Skeletal muscle tissue (tissue), 4 donors: ENCODE measurements around the gene ARHGDIG. TPM values are rescaled to one million over a fixed set of nuclear protein-coding genes. Genes with fewer than 3 reads are reported as not detected.
A peak's percentile ranks its signal among the peaks of the same experiment; 100 is the strongest.

Source experiments
- H3K27ac ChIP-seq: one replicate; pipeline ENCODE4 v1.7.0; 2013; ENCODE audit warnings: mild to moderate bottlenecking, low read depth, low read length, inconsistent platforms
- H3K27me3 ChIP-seq, 3 donors: one replicate each; pipeline ENCODE4 v1.7.0; 2013; ENCODE audit warnings: low read length in 3 of 3; ENCODE audit not compliant: control insufficient read depth in 3 of 3, insufficient read depth in 3 of 3
- H3K36me3 ChIP-seq, 3 donors: one replicate each; pipeline ENCODE4 v1.7.0; 2013; ENCODE audit warnings: low read length in 3 of 3; ENCODE audit not compliant: control insufficient read depth in 3 of 3, insufficient read depth in 3 of 3
- H3K4me1 ChIP-seq, 3 donors: one replicate each; pipeline ENCODE4 v1.7.0; 2013; ENCODE audit warnings: low read length in 3 of 3, mild to moderate bottlenecking in 3 of 3; ENCODE audit not compliant: control insufficient read depth in 3 of 3, insufficient read depth in 3 of 3
- H3K4me3 ChIP-seq, 3 donors: one replicate each; pipeline ENCODE4 v1.7.0; 2013; ENCODE audit warnings: low read length in 3 of 3
- H3K9ac ChIP-seq, 3 donors: one replicate each; pipeline ENCODE4 v1.7.0; 2013; ENCODE audit warnings: low read length in 3 of 3, mild to moderate bottlenecking in 3 of 3, moderate library complexity in 2 of 3, low read depth in 1 of 3
- H3K9me3 ChIP-seq, 3 donors: one replicate each; pipeline ENCODE4 v1.7.0; 2013; ENCODE audit warnings: low read length in 3 of 3; ENCODE audit not compliant: control insufficient read depth in 3 of 3
- total RNA-seq: library from RNA; depleted of rRNA; stranded (reverse); fragments of >200 nt; gene quantifications from one replicate; pipeline ENCODE4 v1.2.3, GENCODE V29; 2014
- donor health status: Osteomylitis.

Gene ARHGDIG
- total RNA-seq, 1 donor from 2014 or later = 1.0 TPM

DNA sequence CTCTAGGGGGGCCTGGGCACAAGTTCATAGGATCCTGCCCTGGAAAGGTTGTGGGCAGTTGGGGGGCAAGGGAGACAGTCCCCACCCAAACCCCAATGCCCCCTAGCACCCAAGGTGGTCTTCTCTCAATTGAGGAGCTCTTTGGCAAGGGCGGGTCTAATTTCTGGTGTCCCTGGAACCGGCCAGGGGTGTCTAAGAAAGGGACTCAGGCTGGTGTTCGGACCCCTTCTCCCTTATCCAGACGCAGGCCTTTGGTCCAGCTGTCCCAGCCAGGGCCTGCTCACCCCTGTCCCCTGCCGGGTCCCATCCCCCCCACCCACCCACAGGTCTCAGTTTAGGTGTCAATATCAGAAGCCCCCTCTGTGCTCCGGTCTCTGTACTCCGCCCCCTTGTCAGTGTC, 860 bp upstream of the ARHGDIG start:
- Histone ChIP-seq H3K4me3 (no peak overlapping the region), H3K36me3 (no peaks in the 10 kb centered on the region), H3K27me3 (peaks cover 18 to 31% (median 25%) of the 10 kb centered on the region in 3 donors), H3K4me1 (peaks cover 10 to 16% (median 11%) of the 10 kb centered on the region in 3 donors), H3K27ac (no peak overlapping the region), H3K9ac (no peak overlapping the region), H3K9me3 (no peaks in the 10 kb centered on the region)

DNA sequence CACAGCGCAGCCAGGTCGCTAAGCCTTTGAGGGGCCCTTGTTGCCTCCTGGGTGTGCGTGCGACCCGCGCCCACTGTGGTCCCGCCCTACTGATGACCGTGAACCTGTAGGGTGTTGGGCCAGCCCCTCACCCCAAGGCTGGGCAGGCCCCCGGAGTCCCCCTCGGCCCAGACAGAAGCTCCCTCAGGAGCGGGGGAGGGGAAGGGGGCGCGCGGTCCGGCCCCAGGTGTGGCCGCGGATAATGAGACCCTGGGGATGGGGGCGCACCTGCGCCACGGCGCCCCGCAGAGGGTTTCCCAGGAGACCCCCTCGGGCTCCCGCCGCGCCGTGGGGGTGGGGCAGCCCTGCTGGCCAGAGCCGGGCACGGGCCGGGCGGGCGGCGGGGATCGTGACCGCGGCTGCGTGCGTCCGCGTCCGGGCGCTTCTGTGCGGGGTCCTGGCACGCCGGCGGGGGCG, 358 bp upstream of the ARHGDIG start:
- Histone ChIP-seq H3K4me3 (peak overlapping the region in 1 of 3 donors; percentile 13), H3K9ac (peak overlapping the region in 1 of 3 donors; percentile 40), H3K27ac (no peak overlapping the region), H3K36me3 (no peaks in the 10 kb centered on the region), H3K9me3 (no peaks in the 10 kb centered on the region), H3K4me1 (peaks cover 8 to 14% (median 10%) of the 10 kb centered on the region in 3 donors), H3K27me3 (peaks cover 15 to 27% (median 21%) of the 10 kb centered on the region in 3 donors)

- Histone ChIP-seq H3K36me3 (no peaks in the 10 kb centered on the region), H3K4me3 (no peak overlapping the region), H3K27ac (no peak overlapping the region), H3K4me1 (peaks cover 5 to 12% (median 7%) of the 10 kb centered on the region in 3 donors), H3K9ac (peak overlapping the region in 1 of 3 donors; percentile 50), H3K9me3 (no peaks in the 10 kb centered on the region), H3K27me3 (peaks cover 13 to 23% (median 16%) of the 10 kb centered on the region in 3 donors)
These were observed 734 bp downstream of the ARHGDIG start for GRCh38 chr16:280991-281659.

DNA sequence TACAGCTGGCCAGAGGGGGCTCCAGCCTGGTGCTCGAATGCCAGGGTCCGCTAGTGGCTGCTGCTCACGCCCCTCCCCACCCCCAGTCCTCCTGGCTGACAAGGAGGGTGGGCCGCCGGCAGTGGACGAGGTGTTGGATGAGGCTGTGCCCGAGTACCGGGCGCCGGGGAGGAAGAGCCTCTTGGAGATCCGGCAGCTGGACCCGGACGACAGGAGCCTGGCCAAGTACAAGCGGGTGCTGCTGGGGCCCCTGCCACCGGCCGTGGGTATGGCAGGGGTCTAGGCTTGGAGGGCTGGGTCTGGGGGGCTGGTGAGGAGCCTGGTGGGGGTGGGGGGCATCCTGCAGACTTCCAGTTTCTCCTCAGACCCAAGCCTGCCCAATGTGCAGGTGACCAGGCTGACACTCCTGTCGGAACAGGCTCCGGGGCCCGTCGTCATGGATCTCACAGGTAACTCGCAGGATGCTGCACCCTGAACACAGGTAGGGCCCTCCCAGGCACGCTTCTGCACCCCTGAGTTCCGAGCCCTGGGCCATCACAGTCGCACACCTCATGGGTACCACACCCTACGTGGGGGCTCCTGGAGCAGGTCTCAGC, 1.4 kb downstream of the ARHGDIG start:
- Histone ChIP-seq H3K27me3 (peaks cover 8 to 17% (median 12%) of the 10 kb centered on the region in 3 donors), H3K4me1 (peaks cover 0 to 10% (median 4%) of the 10 kb centered on the region in 3 donors), H3K4me3 (no peak overlapping the region), H3K9ac (no peak overlapping the region), H3K36me3 (no peaks in the 10 kb centered on the region), H3K27ac (no peak overlapping the region), H3K9me3 (no peaks in the 10 kb centered on the region)

- Histone ChIP-seq H3K4me3 (no peak overlapping the region), H3K9ac (no peak overlapping the region), H3K36me3 (peaks cover 0 to 2% (median 0%) of the 10 kb centered on the region in 3 donors), H3K4me1 (peaks cover 0 to 10% (median 4%) of the 10 kb centered on the region in 3 donors), H3K9me3 (no peaks in the 10 kb centered on the region), H3K27me3 (peaks cover 8 to 17% (median 12%) of the 10 kb centered on the region in 3 donors), H3K27ac (no peak overlapping the region)
These were observed 2.1 kb downstream of the ARHGDIG start for GRCh38 chr16:282491-282890.

DNA sequence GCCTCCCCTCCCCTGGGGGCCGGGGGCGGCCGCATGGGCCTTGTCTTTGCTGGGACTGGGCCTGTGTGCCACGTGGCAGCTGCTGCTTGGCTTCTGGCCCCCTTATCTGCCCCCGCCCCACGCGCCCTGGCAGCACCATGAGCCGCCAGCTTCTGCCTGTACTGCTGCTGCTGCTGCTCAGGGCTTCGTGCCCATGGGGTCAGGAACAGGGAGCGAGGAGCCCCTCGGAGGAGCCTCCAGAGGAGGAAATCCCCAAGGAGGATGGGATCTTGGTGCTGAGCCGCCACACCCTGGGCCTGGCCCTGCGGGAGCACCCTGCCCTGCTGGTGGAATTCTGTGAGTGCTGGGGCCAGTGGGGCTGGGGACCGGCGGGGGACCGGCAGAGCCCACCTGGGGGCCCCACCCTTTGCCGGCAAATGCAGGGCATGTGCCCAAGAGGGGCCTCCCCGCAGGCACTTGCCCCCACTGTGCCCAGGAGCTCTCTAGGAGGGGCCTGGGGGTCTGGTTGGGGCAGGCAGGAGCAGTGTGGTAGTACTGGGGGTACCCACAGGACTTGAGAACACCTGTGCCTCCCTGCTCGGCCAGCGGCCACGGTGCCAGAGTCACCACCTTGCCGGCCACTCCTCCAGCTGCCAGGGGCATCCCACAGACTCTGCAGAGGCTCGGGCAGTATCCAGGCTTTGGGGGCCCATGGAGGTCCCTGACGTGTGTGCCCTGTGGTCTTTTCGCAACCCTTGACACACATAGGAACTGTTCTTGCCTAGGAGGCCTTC, 2.8 kb downstream of the ARHGDIG start, which contains the start of gene PDIA2:
Gene PDIA2 (plus strand): TSS at position 132 of the 773 bp plus-strand sequence. CDS start 6 bp downstream, at position 138.
- peaks cover under 1 to 9% (median 3%) of the 10 kb centered on the region in 3 donors for H3K36me3 ChIP-seq
- H3K9ac ChIP-seq = no peak within 1 kb of the TSS
- H3K9me3 ChIP-seq = no peaks in the 10 kb centered on the region
- peaks cover 0 to 10% (median 4%) of the 10 kb centered on the region in 3 donors for H3K4me1 ChIP-seq
- H3K4me3 ChIP-seq = no peak within 1 kb of the TSS
- H3K27ac ChIP-seq = no peak within 1 kb of the TSS
- H3K27me3 ChIP-seq = peaks cover 8 to 17% (median 12%) of the 10 kb centered on the region in 3 donors

DNA sequence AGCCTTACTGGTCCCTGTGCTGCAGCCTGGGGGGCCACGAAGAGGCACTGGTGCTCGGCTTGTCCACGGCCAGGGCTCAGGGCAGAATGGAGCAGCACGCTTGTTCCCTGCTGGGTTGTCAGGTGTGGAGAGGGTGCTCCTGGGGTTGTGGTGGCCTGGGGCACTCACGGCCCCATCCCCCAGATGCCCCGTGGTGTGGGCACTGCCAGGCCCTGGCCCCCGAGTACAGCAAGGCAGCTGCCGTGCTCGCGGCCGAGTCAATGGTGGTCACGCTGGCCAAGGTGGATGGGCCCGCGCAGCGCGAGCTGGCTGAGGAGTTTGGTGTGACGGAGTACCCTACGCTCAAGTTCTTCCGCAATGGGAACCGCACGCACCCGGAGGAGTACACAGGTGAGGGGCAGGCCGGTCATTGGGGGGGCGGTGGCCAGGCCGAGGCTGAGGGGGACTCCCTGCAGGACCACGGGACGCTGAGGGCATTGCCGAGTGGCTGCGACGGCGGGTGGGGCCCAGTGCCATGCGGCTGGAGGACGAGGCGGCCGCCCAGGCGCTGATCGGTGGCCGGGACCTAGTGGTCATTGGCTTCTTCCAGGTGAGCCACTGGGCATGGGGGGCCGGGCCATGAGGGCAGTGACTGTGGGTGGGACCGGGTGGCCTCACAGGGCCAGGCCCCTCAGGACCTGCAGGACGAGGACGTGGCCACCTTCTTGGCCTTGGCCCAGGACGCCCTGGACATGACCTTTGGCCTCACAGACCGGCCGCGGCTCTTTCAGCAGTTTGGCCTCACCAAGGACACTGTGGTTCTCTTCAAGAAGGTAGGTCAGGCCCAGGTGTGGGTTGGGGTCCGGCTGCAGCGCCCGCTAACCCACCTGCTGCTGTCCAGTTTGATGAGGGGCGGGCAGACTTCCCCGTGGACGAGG, 4.1 kb downstream of the ARHGDIG start:
- Histone ChIP-seq H3K27me3 (peaks cover 7 to 14% (median 8%) of the 10 kb centered on the region in 3 donors), H3K4me1 (peaks cover 0 to 7% (median 4%) of the 10 kb centered on the region in 3 donors), H3K36me3 (peaks cover 10 to 15% (median 11%) of the 10 kb centered on the region in 3 donors), H3K4me3 (no peak overlapping the region), H3K27ac (no peak overlapping the region), H3K9ac (no peak overlapping the region), H3K9me3 (no peaks in the 10 kb centered on the region)

- Histone ChIP-seq H3K4me1 (peaks cover 0 to 4% (median 0%) of the 10 kb centered on the region in 3 donors), H3K36me3 (peaks cover 14 to 15% (median 14%) of the 10 kb centered on the region in 3 donors), H3K4me3 (no peak overlapping the region), H3K27me3 (peaks cover 7 to 9% (median 8%) of the 10 kb centered on the region in 3 donors), H3K9ac (no peak overlapping the region), H3K9me3 (no peaks in the 10 kb centered on the region), H3K27ac (no peak overlapping the region)
These were observed 5.0 kb downstream of the ARHGDIG start for GRCh38 chr16:285146-286055.
